ENCODE measurements around the gene CCHCR1. TPM values are rescaled to one million over a fixed set of nuclear protein-coding genes. Genes with fewer than 3 reads are reported as not detected.
A peak's percentile ranks its signal among the peaks of the same experiment; 100 is the strongest.

Gene CCHCR1
- total and polyA plus RNA-seq, 2 of the 8 experiments (the other 6 are each of a cell fraction or from before 2014, with no cell fraction given): 20.9 to 38.0 TPM

DNA sequence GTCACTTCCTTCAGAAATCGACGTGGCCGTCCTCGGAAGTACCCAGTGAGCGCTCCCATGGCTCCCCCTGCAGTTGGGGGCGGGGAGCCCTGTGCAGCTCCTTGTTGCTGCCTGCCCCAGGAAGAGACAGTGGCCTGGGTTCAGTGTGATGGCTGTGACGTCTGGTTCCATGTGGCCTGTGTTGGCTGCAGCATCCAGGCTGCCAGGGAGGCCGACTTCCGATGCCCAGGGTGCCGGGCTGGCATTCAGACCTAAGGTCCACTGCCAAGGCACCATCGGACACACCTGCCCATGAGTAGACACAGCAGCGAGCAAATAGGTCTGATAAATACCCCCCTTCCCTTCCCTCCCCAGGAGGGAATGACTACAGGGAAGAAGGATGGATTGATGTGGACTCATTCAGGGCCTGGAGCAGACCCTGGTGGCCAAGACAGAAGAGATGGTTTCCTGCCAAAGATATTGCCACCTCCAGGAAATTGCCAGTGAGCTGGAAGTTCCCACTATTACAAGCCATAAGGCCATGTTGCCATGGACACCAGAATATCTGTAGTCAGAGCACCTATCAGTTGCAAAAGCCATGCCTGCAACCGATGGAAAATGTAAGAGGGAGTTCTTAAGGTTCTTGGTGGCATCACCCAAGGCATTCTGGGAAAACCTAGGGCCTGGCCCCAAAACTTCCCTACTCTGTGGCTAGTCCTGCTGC, 5.0 kb upstream of the CCHCR1 start (continued):
- TF ChIP-seq BACH1 (IDR thresholded peaks at IDR 0.05; ENCODE audit: low read length) (no peak), GTF2F1 (IDR thresholded peaks at IDR 0.05; ENCODE audit: borderline replicate concordance, low read depth, low read length) (no peak), ZNF274 (IDR thresholded peaks at IDR 0.05; ENCODE audit: borderline replicate concordance, extremely low read depth, low read length) (no peak), BCL11A (IDR thresholded peaks at IDR 0.05; ENCODE audit: low read depth in 2 of 2, low read length in 2 of 2) (no peak), RNF2 (IDR thresholded peaks at IDR 0.05; ENCODE audit: borderline replicate concordance, low read depth, low read length, missing control alignments, poor library complexity, severe bottlenecking) (no peak), TEAD4 (IDR thresholded peaks at IDR 0.05; ENCODE audit: low read depth, low read length) (no peak), RXRA (IDR thresholded peaks at IDR 0.05; ENCODE audit: insufficient read depth, low read depth, low read length) (no peak), EZH2 (IDR thresholded peaks at IDR 0.05; ENCODE audit: low read depth, low read length, severe bottlenecking) (no peak), TAF7 (optimal IDR thresholded peaks at IDR 0.05; ENCODE audit: borderline replicate concordance, low read depth, low read length) (no peak), POU5F1 (IDR thresholded peaks at IDR 0.05; ENCODE audit: low read depth, low read length) (no peak), CREB1 (IDR thresholded peaks at IDR 0.05) (0 out of 2 replicates have a peak, but pooled peaks have one; percentile 8), POLR2AphosphoS5 (IDR thresholded peaks at IDR 0.05; ENCODE audit: low read depth, low read length) (peak; percentile 83; the same call in 1 of the 2 replicates)
- TF ChIP-seq, protein P1, sequence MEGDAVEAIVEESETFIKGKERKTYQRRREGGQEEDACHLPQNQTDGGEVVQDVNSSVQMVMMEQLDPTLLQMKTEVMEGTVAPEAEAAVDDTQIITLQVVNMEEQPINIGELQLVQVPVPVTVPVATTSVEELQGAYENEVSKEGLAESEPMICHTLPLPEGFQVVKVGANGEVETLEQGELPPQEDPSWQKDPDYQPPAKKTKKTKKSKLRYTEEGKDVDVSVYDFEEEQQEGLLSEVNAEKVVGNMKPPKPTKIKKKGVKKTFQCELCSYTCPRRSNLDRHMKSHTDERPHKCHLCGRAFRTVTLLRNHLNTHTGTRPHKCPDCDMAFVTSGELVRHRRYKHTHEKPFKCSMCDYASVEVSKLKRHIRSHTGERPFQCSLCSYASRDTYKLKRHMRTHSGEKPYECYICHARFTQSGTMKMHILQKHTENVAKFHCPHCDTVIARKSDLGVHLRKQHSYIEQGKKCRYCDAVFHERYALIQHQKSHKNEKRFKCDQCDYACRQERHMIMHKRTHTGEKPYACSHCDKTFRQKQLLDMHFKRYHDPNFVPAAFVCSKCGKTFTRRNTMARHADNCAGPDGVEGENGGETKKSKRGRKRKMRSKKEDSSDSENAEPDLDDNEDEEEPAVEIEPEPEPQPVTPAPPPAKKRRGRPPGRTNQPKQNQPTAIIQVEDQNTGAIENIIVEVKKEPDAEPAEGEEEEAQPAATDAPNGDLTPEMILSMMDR (IDR thresholded peaks at IDR 0.05; ENCODE audit: control extremely low read depth in 1 of 3, insufficient read depth in 1 of 3, low read depth in 1 of 3, low read length in 3 of 3): peak; percentile 24 to 40 (median 36); a peak in 3 of 4 replicates
- TF ChIP-seq, protein P2, sequence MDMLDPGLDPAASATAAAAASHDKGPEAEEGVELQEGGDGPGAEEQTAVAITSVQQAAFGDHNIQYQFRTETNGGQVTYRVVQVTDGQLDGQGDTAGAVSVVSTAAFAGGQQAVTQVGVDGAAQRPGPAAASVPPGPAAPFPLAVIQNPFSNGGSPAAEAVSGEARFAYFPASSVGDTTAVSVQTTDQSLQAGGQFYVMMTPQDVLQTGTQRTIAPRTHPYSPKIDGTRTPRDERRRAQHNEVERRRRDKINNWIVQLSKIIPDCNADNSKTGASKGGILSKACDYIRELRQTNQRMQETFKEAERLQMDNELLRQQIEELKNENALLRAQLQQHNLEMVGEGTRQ (IDR thresholded peaks at IDR 0.05; ENCODE audit: low read length): no peak
- TF ChIP-seq, protein P3, sequence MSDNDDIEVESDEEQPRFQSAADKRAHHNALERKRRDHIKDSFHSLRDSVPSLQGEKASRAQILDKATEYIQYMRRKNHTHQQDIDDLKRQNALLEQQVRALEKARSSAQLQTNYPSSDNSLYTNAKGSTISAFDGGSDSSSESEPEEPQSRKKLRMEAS (IDR thresholded peaks at IDR 0.05): peak; percentile 30; the same call in 1 of the 2 replicates
- TF ChIP-seq, protein P4, sequence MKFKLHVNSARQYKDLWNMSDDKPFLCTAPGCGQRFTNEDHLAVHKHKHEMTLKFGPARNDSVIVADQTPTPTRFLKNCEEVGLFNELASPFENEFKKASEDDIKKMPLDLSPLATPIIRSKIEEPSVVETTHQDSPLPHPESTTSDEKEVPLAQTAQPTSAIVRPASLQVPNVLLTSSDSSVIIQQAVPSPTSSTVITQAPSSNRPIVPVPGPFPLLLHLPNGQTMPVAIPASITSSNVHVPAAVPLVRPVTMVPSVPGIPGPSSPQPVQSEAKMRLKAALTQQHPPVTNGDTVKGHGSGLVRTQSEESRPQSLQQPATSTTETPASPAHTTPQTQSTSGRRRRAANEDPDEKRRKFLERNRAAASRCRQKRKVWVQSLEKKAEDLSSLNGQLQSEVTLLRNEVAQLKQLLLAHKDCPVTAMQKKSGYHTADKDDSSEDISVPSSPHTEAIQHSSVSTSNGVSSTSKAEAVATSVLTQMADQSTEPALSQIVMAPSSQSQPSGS (IDR thresholded peaks at IDR 0.05; ENCODE audit: low read length): peak; percentile 32; the same call in 1 of the 2 replicates
